HG03521 (cell line): ENCODE results near the gene PNPLA7.
"Not testable (repeated sequence)": the region's sequence is repeated elsewhere in the genome, so short reads cannot be mapped to it uniquely, and the experiment has no call there.

ENCODE experiments used
- ATAC-seq: cut with Tn5 transposase; IDR thresholded peaks from one replicate; pipeline ENCODE4 v1.9.1; 2021; ENCODE audit warnings: mild to moderate bottlenecking, moderate library complexity; ENCODE audit not compliant: unreplicated experiment

The PNPLA7 gene

GRCh38 chr9:137543237-137543963, 6.8 kb downstream of the PNPLA7 start:
- no peak for ATAC-seq

- no peak for ATAC-seq
Observed at GRCh38 chr9:137542486-137542885, 7.7 kb downstream of the PNPLA7 start.

GRCh38 chr9:137540536-137540935, 9.7 kb downstream of the PNPLA7 start:
- ATAC-seq, result no peak

- no peak for ATAC-seq
Observed at GRCh38 chr9:137538058-137538457, 12.1 kb downstream of the PNPLA7 start.

- not testable (repeated sequence) for ATAC-seq
Observed at GRCh38 chr9:137536594-137537131, 13.5 kb downstream of the PNPLA7 start.

- no peak for ATAC-seq
Observed at GRCh38 chr9:137535120-137535428, 15.1 kb downstream of the PNPLA7 start.

GRCh38 chr9:137534256-137535119, 15.7 kb downstream of the PNPLA7 start:
- ATAC-seq, result no peak

- ATAC-seq, result not testable (repeated sequence)
Observed at GRCh38 chr9:137532891-137533468, 17.2 kb downstream of the PNPLA7 start.

GRCh38 chr9:137531099-137531765, 19.0 kb downstream of the PNPLA7 start:
- ATAC-seq, result no peak

- no peak for ATAC-seq
Observed at GRCh38 chr9:137530331-137530730, 19.9 kb downstream of the PNPLA7 start.

- no peak for ATAC-seq
Observed at GRCh38 chr9:137524981-137525317, 25.3 kb downstream of the PNPLA7 start.

- ATAC-seq, result no peak
Observed at GRCh38 chr9:137524161-137524980, 25.8 kb downstream of the PNPLA7 start.

- no peak for ATAC-seq
Observed at GRCh38 chr9:137522746-137523455, 27.3 kb downstream of the PNPLA7 start.

GRCh38 chr9:137521405-137521985, 28.7 kb downstream of the PNPLA7 start:
- no peak for ATAC-seq

GRCh38 chr9:137520614-137521404, 29.4 kb downstream of the PNPLA7 start:
- ATAC-seq, result no peak

GRCh38 chr9:137519553-137519952, 30.6 kb downstream of the PNPLA7 start:
- no peak for ATAC-seq

GRCh38 chr9:137518661-137519459, 31.3 kb downstream of the PNPLA7 start:
- ATAC-seq, result not testable (repeated sequence)
